ENCODE measurements around the gene CCDC85C. TPM values are rescaled to one million over a fixed set of nuclear protein-coding genes. Genes with fewer than 3 reads are reported as not detected.

Gene CCDC85C
- total and polyA plus RNA-seq, 2 of the 4 experiments (the other 2 are of a cell fraction) = 16.0 to 19.0 TPM

DNA sequence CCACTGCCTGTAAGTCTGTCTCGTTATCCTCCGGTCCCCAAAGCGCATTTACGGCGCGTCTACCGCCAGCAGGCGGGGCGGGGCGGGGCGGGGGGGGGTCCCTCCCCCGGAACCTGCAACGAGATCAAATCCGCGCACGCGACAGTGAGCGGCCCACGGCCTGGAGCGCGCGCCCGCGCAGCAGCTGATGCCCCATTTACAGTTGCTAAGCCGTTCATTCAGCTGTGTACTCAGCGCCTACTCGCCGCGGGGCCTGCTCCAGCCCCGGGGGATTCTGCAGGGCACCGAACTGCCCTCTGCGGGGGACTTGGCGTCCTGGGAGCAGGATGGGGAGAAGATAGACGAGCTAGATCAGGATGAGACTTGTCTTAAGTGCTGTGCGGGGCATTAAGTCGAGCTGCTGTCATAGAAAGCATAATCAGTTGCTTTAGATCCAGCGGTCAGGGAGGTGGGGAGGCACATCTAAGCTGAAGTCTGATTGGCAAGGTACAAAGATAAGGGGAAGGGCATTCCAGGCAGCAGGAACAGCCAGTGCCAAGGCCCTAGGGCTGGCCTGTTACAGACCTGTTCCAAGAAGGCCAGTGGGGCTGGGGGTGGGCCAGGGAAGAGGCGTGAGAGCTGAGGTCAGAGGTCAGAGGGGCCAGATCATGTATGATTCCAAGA lies 1.4 kb upstream of the CCDC85C start:
- in situ Hi-C loops (cut with MboI; ENCODE audit: low sequenced_read_pairs) (no loop called here), dilution Hi-C loops (cut with HindIII; ENCODE audit: low sequenced_read_pairs, unreplicated experiment) (no loop called here), intact Hi-C loops (cut with micrococcal nuclease) (loop anchor here (1.0 to 2.0 kb wide), 2 partner anchors 42 to 69 kb away; no protein-coding TSS in a partner anchor)
- Histone ChIP-seq H4K5ac (ENCODE audit: low read depth, low read length) (peak overlapping the region; percentile 8; the same call in 1 of the 2 replicates), H4K8ac (ENCODE audit: low read depth in 2 of 2, low read length in 2 of 2) (peak overlapping the region; percentile 12 to 85; a peak in 3 of 4 replicates), H4K20me1 (ENCODE audit: insufficient read depth, low read length) (peaks cover 26% of the 10 kb centered on the region), H2BK5ac (ENCODE audit: low read depth, low read length, poor library complexity, severe bottlenecking) (peak overlapping the region; percentile 61), H3K27me3 (ENCODE audit: control insufficient read depth, insufficient read depth, low read length) (no peaks in the 10 kb centered on the region), H3K27ac (ENCODE audit: insufficient read depth, low read length) (peak overlapping the region; percentile 83), H3K4me1 (ENCODE audit: control insufficient read depth, insufficient read depth, low read length) (peaks cover 16% of the 10 kb centered on the region), H3K9me1 (ENCODE audit: insufficient read depth, low read length) (peaks cover 9% of the 10 kb centered on the region), H2AK9ac (replicated peaks; ENCODE audit: low read depth, low read length, poor library complexity) (peak overlapping the region; percentile 80), H3K23ac (ENCODE audit: low read depth, low read length) (peak overlapping the region; percentile 90), H3K9ac (ENCODE audit: low read depth, low read length) (peak overlapping the region; percentile 52), H3K79me1 (ENCODE audit: low read depth in 1 of 2, low read length in 2 of 2) (peaks cover 9 to 43% of the 10 kb centered on the region in 2 experiments; a peak in 3 of 4 replicates), H2BK15ac (ENCODE audit: low read depth, low read length) (peak overlapping the region; percentile 24; the same call in 1 of the 3 replicates), H3K4ac (ENCODE audit: low read depth, low read length) (peak overlapping the region; percentile 61), H3K4me2 (ENCODE audit: low read depth, low read length) (peak overlapping the region; percentile 69), H3K18ac (ENCODE audit: low read depth, low read length) (peak overlapping the region; percentile 22; the same call in 1 of the 2 replicates), H2BK120ac (ENCODE audit: low read depth, low read length) (peak overlapping the region; percentile 47), H3K14ac (replicated peaks; ENCODE audit: low read depth, low read length) (peak overlapping the region; percentile 89), H2AK5ac (ENCODE audit: low read depth, low read length) (peak overlapping the region; percentile 63), H2AFZ (replicated peaks; ENCODE audit: low read length, poor library complexity) (peak overlapping the region; percentile 95), H2BK20ac (ENCODE audit: low read depth, low read length) (peak overlapping the region; percentile 16; the same call in 1 of the 2 replicates), H3K56ac (ENCODE audit: extremely low read depth, insufficient read depth, low read length) (peak overlapping the region; percentile 66; the same call in 1 of the 2 replicates), H3K4me3 (ENCODE audit: insufficient read depth, low read depth, low read length) (peak overlapping the region; percentile 63), H3K9me3 (ENCODE audit: control insufficient read depth, insufficient read depth, low read length) (no peaks in the 10 kb centered on the region), H4K91ac (ENCODE audit: insufficient read depth, low read depth, low read length) (peak overlapping the region; percentile 63; the same call in 1 of the 2 replicates), H3K36me3 (ENCODE audit: control insufficient read depth, insufficient read depth, low read length) (no peaks in the 10 kb centered on the region)
- BruUV-seq (replicated peaks) = no TSS peak
- WGBS, 2 experiments (ENCODE audit: extremely low coverage in 2 of 2, insufficient read length in 1 of 2) = 2% methylated on average over 18 of the region's 38 CpGs; no CpG with 5 or more reads in 1 of the 2 experiments
- POLR2A ChIA-PET (ENCODE audit: unreplicated experiment) = interaction anchor here (0.7 kb wide), 1 partner anchor 17 kb away, joined by 4 read pairs; no protein-coding TSS in a partner anchor
- DNase-seq = peak; percentile 74
- peak; percentile 21 for ATAC-seq (ENCODE audit: low read depth)
- CTCF ChIA-PET = interaction anchor here (1.4 kb wide), 1 partner anchor 29 kb away, joined by 3 read pairs; no protein-coding TSS in a partner anchor
- TF ChIP-seq, protein P1, sequence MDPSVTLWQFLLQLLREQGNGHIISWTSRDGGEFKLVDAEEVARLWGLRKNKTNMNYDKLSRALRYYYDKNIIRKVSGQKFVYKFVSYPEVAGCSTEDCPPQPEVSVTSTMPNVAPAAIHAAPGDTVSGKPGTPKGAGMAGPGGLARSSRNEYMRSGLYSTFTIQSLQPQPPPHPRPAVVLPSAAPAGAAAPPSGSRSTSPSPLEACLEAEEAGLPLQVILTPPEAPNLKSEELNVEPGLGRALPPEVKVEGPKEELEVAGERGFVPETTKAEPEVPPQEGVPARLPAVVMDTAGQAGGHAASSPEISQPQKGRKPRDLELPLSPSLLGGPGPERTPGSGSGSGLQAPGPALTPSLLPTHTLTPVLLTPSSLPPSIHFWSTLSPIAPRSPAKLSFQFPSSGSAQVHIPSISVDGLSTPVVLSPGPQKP (IDR thresholded peaks at IDR 0.05; ENCODE audit: borderline replicate concordance, low read depth, low read length) = no peak
- TF ChIP-seq CHD1 (IDR thresholded peaks at IDR 0.05; ENCODE audit: low read depth, low read length) = no peak
- TF ChIP-seq NFE2L2 (IDR thresholded peaks at IDR 0.05; ENCODE audit: low read depth, low read length) = no peak
- no peak for TF ChIP-seq RFX5 (IDR thresholded peaks at IDR 0.05; ENCODE audit: low read depth, low read length)
- TF ChIP-seq FOS (IDR thresholded peaks at IDR 0.05; ENCODE audit: low read depth, low read length) = no peak
- TF ChIP-seq CTCF (conservative IDR thresholded peaks at IDR 0.05; ENCODE audit: low read depth, low read length) = no peak
- TF ChIP-seq BHLHE40 (IDR thresholded peaks at IDR 0.05; ENCODE audit: low read depth, low read length) = peak; percentile 59; the same call in 1 of the 2 replicates
- TF ChIP-seq RCOR1 (IDR thresholded peaks at IDR 0.05; ENCODE audit: insufficient replicate concordance, low read length) = no peak
- TF ChIP-seq MXI1 (IDR thresholded peaks at IDR 0.05; ENCODE audit: borderline replicate concordance, low read depth, low read length) = peak; percentile 54; the same call in 1 of the 2 replicates
- no peak for TF ChIP-seq MAFK (IDR thresholded peaks at IDR 0.05; ENCODE audit: low read depth, low read length)
- no peak for TF ChIP-seq CEBPB (IDR thresholded peaks at IDR 0.05; ENCODE audit: low read depth, low read length)
- 0 out of 2 replicates have a peak, but pooled peaks have one; percentile 18 for TF ChIP-seq MAZ (IDR thresholded peaks at IDR 0.05; ENCODE audit: borderline replicate concordance, low read depth, low read length)
- TF ChIP-seq, protein P2, sequence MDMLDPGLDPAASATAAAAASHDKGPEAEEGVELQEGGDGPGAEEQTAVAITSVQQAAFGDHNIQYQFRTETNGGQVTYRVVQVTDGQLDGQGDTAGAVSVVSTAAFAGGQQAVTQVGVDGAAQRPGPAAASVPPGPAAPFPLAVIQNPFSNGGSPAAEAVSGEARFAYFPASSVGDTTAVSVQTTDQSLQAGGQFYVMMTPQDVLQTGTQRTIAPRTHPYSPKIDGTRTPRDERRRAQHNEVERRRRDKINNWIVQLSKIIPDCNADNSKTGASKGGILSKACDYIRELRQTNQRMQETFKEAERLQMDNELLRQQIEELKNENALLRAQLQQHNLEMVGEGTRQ (IDR thresholded peaks at IDR 0.05; ENCODE audit: low read depth, low read length) = no peak
